ENCODE measurements around the gene ASMT. TPM values are rescaled to one million over a fixed set of nuclear protein-coding genes. Genes with fewer than 3 reads are reported as not detected.

Gene ASMT
- total RNA-seq, 1 donor from 2014 or later = not detected

DNA sequence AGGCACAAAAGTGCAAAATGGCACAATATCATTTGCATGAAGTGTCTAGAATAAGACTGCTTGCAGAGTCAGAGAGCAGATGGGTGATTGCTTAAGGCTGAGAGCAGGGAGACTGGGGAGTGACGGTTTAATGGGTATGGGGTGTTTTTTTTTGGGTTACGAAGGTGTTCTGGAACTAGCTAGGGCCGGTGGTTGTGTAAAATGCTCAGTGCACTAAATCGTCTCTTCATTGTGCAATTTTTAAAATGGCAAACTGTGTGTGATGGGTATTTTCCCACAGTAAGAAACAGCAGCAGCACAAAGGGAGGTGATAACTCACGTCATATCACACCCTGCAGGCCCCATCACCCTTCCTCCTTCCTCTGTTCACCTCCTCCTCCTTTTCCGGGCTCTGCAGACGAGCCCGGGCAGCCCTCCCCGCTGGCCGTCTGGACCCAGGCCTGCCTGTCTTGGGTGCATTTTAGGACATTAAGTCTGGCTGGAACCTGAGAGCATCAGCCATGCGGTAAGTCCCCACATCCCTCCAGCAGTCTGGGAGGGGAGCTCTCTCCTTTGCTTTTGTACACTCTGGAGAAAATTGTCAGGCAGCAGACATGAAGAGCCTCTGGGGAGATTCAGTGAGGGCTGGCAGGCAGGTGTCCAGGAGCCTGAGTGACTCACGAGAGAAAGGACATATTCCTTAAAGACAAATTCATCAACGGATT, 42.7 kb downstream of the ASMT start:
- no peak overlapping the region for H3K4me3 ChIP-seq (ENCODE audit: low read depth, low read length)
- TF ChIP-seq CTCF (IDR thresholded peaks at IDR 0.05; ENCODE audit: insufficient read depth, low read length, poor library complexity, severe bottlenecking) = no peak
- no peaks in the 10 kb centered on the region for H3K27me3 ChIP-seq (ENCODE audit: control insufficient read depth, insufficient read depth, low read length)
- no peak for DNase-seq (ENCODE audit: low read depth)
- no peaks in the 10 kb centered on the region for H3K36me3 ChIP-seq (ENCODE audit: control insufficient read depth, insufficient read depth, low read length)

- Histone ChIP-seq H3K36me3 (ENCODE audit: control insufficient read depth, insufficient read depth, low read length) (no peaks in the 10 kb centered on the region), H3K4me3 (ENCODE audit: low read depth, low read length) (no peak overlapping the region), H3K27me3 (ENCODE audit: control insufficient read depth, insufficient read depth, low read length) (no peaks in the 10 kb centered on the region)
- DNase-seq (ENCODE audit: low read depth) = no peak
- no peak for TF ChIP-seq CTCF (IDR thresholded peaks at IDR 0.05; ENCODE audit: insufficient read depth, low read length, poor library complexity, severe bottlenecking)
Measured at GRCh38 chrX:1658071-1658491, 43.2 kb downstream of the ASMT start.

GRCh38 chrX:1659664-1660461, 45.0 kb downstream of the ASMT start:
- H3K27me3 ChIP-seq (ENCODE audit: control insufficient read depth, insufficient read depth, low read length) = no peaks in the 10 kb centered on the region
- H3K4me3 ChIP-seq (ENCODE audit: low read depth, low read length) = no peak overlapping the region
- TF ChIP-seq CTCF (IDR thresholded peaks at IDR 0.05; ENCODE audit: insufficient read depth, low read length, poor library complexity, severe bottlenecking) = no peak

GRCh38 chrX:1661048-1661921, 46.4 kb downstream of the ASMT start:
- TF ChIP-seq CTCF (IDR thresholded peaks at IDR 0.05; ENCODE audit: insufficient read depth, low read length, poor library complexity, severe bottlenecking) = no peak
- Histone ChIP-seq H3K36me3 (ENCODE audit: control insufficient read depth, insufficient read depth, low read length) (no peaks in the 10 kb centered on the region), H3K4me3 (ENCODE audit: low read depth, low read length) (no peak overlapping the region), H3K27me3 (ENCODE audit: control insufficient read depth, insufficient read depth, low read length) (no peaks in the 10 kb centered on the region)
- DNase-seq (ENCODE audit: low read depth) = no peak

More at GRCh38 chrX:1659664-1660461, 45.0 kb downstream of the ASMT start:
- H3K36me3 ChIP-seq (ENCODE audit: control insufficient read depth, insufficient read depth, low read length) = no peaks in the 10 kb centered on the region
- DNase-seq (ENCODE audit: low read depth) = no peak

- no peak overlapping the region for H3K4me3 ChIP-seq (ENCODE audit: low read depth, low read length)
- no peak for TF ChIP-seq CTCF (IDR thresholded peaks at IDR 0.05; ENCODE audit: insufficient read depth, low read length, poor library complexity, severe bottlenecking)
- H3K27me3 ChIP-seq (ENCODE audit: control insufficient read depth, insufficient read depth, low read length) = no peaks in the 10 kb centered on the region
- DNase-seq (ENCODE audit: low read depth) = no peak
- H3K36me3 ChIP-seq (ENCODE audit: control insufficient read depth, insufficient read depth, low read length) = no peaks in the 10 kb centered on the region
Measured at GRCh38 chrX:1661922-1662221, 47.0 kb downstream of the ASMT start.

Data from kidney epithelial cell (primary cell).